ENCODE data around the gene PLPP2.

Gene PLPP2

DNA sequence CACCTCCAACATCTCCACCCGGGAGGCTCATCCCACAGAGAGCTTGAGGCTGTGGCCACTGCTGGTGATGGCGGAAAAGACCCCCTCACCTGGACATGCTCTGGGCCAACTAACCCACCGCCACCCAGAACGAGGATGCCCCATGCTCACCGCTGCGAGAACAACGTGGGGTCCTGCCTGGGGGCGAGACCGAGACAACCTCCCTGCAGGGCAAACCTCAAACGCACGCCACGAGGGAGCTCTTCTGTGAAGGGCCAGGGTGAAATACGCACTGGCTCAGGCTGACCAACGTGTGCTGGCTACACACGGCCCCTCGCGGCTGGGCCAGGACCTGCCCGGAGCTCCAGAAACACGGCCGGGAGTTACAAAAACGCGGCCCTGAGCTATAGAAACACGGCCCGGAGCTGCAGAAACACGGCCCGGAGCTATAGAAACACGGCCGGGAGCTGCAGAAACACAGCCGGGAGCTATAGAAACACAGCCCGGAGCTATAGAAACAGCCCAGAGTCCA, 19.0 kb upstream of the PLPP2 start:
- no peak overlapping the region for H3K4me3 ChIP-seq (ENCODE audit: low read length)
- TF ChIP-seq, protein P1, sequence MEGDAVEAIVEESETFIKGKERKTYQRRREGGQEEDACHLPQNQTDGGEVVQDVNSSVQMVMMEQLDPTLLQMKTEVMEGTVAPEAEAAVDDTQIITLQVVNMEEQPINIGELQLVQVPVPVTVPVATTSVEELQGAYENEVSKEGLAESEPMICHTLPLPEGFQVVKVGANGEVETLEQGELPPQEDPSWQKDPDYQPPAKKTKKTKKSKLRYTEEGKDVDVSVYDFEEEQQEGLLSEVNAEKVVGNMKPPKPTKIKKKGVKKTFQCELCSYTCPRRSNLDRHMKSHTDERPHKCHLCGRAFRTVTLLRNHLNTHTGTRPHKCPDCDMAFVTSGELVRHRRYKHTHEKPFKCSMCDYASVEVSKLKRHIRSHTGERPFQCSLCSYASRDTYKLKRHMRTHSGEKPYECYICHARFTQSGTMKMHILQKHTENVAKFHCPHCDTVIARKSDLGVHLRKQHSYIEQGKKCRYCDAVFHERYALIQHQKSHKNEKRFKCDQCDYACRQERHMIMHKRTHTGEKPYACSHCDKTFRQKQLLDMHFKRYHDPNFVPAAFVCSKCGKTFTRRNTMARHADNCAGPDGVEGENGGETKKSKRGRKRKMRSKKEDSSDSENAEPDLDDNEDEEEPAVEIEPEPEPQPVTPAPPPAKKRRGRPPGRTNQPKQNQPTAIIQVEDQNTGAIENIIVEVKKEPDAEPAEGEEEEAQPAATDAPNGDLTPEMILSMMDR (conservative IDR thresholded peaks at IDR 0.05; ENCODE audit: low read depth, low read length): no peak
- DNase-seq (ENCODE audit: low read depth): no peak

DNA sequence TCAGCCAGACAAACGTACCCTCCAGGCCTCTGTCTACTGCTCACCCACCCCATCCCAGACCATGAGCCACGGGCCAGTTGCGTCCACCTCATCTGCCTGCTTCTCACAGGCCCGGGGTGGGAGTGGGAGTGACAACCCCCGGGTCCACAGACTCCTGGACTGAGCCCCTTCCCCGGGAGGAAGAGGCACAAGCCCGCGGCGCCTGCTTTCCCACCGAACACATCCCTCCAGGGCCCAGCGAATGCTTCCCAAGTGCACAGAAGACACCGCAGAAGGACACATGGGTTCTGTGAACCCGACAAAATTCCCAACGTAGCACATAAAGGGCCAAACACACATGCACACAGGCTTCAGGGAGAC, 18.0 kb upstream of the PLPP2 start:
- no peak for DNase-seq (ENCODE audit: low read depth)
- H3K4me3 ChIP-seq (ENCODE audit: low read length): no peak overlapping the region
- TF ChIP-seq, protein P1 (conservative IDR thresholded peaks at IDR 0.05; ENCODE audit: low read depth, low read length): no peak

DNA sequence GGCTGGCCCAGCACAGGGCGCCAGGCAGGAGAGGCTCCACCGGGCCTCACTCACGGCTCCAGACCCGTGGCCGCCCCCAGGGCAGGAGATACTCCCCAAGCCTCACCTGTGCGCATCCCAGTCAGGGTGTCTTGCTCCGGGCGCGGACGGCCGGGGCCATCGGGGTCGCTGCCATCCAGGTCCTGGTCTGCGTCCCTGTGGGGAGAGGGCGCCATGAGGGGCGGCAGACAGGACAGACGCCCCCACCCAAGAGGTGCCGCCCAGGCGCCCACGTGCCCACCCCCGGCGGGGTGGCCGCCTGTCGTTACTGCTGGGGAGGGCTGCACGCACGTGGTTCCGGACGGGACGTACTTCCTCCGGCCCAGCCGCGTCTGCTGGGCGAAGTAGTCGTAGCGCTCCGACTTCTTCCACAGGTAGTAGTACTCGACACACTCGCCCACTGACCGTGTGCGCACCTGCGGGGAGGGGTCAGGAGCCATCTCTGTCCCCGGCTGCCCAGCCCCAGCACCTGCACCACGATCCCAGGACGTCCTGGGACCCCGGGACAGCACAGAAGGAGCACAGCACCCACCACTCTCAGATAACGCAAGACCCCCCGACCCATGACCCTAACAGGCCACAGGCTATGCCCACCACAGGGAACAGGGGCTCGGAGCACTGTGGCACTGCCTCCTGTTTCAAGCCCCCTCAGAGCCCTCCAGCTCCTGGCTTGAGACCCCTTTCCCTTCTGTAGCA, 17.4 kb upstream of the PLPP2 start:
- TF ChIP-seq, protein P1 (conservative IDR thresholded peaks at IDR 0.05; ENCODE audit: low read depth, low read length): no peak
- H3K4me3 ChIP-seq (ENCODE audit: low read length): no peak overlapping the region
- DNase-seq (ENCODE audit: low read depth): no peak

DNA sequence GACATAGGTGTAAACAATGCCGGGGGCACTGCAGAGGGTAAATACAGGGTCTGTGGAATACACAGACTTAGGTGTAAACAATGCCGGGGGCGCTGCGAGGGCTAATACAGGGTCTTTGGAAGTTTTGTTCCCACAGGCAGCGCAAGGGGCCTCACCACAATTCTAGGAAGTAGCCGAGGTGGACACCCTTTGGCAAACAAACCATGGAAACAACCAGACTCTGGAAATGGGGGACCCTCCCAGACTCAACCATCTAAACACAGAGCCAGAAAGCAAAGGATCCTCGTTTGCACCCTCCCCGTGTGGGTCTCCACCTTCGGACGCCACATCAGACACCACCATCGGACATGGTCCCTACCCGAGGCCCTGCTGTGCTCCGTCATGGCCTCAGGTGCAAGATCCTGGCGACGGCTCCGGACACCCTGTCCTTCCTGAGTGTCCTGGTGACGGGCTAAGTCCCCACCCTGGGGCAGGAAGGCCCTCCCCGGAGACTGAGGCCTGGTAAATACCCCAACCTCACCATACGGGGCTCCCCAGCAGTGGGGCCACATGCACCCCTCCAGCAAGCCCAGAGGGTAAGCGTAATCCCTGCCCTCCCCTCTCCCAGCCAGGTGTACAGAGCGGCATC, 16.7 kb upstream of the PLPP2 start:
- H3K4me3 ChIP-seq (ENCODE audit: low read length): no peak overlapping the region
- DNase-seq (ENCODE audit: low read depth): no peak
- TF ChIP-seq, protein P1 (conservative IDR thresholded peaks at IDR 0.05; ENCODE audit: low read depth, low read length): no peak

DNA sequence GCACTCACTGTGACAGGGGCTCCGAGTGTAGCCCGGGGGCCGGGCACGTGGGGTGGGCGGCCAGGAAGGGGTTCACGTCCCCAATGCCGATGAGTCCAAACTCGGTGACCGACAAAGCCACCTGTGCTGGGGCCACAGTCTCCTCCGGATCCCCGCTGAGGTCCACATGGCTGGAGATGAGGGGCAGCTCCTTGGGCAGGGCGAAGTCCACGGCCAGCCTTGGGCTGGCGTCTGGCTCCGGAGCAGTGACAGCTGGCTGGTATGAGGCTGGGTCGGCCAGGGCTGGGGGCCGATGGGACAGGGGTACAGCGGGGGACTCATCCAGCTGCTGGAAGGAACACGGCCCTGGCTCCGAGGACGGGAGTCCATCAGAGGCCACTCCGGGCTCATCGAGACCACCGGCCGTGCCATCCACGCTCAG, 15.9 kb upstream of the PLPP2 start:
- TF ChIP-seq, protein P1 (conservative IDR thresholded peaks at IDR 0.05; ENCODE audit: low read depth, low read length): no peak
- no peak for DNase-seq (ENCODE audit: low read depth)
- no peak overlapping the region for H3K4me3 ChIP-seq (ENCODE audit: low read length)

DNA sequence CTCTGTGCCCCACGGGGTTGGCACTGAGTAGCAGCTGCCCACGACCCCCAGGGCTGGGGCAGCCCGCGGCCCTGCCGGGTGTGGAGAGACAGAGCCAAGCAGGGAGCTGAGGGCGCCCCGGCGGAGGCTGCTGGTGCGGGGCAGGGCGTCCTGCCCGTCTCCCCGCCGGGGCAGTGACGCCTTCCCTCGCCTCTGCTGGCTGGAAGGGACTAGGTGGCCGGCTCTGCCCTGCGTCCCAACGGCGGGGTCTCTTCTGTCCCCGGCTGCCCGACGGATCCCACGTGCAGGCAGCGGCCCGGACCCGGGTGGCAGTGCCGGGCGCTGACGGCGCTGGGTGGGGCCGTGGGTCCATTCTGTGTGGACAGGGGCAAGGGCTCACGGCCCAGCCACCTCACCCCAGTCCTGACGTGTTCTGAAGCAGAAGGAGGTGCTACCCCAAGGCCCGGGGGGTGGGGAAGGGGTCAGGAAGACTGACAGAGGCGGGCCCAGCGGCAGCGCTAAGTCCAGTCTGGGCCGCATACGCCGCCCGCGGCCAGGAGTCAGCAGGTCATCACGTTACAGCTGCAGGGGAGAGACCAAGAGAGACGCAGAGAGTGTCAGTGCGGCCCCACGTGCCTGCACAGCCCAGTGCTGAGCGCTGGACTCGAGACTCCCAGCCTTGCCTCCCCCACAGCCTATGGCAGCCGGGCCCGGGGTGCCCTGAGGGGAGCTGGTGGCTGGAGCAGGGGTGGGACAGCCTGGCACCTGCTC, 15.1 kb upstream of the PLPP2 start:
- no peak overlapping the region for H3K4me3 ChIP-seq (ENCODE audit: low read length)
- TF ChIP-seq, protein P1 (conservative IDR thresholded peaks at IDR 0.05; ENCODE audit: low read depth, low read length): no peak
- no peak for DNase-seq (ENCODE audit: low read depth)
